ENCODE results near the gene KIAA1671. TPM values are rescaled to one million over a fixed set of nuclear protein-coding genes. Genes with fewer than 3 reads are reported as not detected.

KIAA1671 gene
- total RNA-seq, 2 donors from 2014 or later, result 16.8 to 21.7 TPM

DNA sequence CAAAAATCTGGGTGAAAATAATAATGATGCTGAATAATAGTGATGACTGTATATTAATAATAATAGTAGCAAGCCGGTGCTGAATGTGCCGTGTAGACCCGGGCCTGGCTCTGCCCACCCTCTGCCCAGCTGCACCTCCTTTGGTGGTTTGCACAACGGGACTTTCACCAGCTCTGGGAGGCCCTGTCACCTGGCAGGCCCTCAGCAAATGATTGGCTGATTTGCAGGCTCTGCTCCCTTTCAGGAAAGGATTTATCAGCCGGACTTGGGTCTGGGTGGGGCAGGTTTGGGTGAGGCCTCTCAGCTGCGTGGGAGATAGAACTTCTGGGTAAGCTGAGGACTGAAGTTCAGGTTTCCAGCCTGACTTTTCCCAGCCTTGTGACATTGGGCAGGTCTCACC lies 21.4 kb downstream of the KIAA1671 start:
- Histone ChIP-seq H3K27me3 (no peaks in the 10 kb centered on the region), H3K4me1 (peaks cover 0 to 57% of the 10 kb centered on the region in 2 donors), H3K4me3 (no peak overlapping the region), H3K36me3 (no peaks in the 10 kb centered on the region), H3K9me3 (no peaks in the 10 kb centered on the region), H3K27ac (no peak overlapping the region)
- DNase-seq (ENCODE audit: low spot score), result no peak
- TF ChIP-seq, protein P1, sequence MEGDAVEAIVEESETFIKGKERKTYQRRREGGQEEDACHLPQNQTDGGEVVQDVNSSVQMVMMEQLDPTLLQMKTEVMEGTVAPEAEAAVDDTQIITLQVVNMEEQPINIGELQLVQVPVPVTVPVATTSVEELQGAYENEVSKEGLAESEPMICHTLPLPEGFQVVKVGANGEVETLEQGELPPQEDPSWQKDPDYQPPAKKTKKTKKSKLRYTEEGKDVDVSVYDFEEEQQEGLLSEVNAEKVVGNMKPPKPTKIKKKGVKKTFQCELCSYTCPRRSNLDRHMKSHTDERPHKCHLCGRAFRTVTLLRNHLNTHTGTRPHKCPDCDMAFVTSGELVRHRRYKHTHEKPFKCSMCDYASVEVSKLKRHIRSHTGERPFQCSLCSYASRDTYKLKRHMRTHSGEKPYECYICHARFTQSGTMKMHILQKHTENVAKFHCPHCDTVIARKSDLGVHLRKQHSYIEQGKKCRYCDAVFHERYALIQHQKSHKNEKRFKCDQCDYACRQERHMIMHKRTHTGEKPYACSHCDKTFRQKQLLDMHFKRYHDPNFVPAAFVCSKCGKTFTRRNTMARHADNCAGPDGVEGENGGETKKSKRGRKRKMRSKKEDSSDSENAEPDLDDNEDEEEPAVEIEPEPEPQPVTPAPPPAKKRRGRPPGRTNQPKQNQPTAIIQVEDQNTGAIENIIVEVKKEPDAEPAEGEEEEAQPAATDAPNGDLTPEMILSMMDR (IDR thresholded peaks at IDR 0.05), result no peak

- DNase-seq (ENCODE audit: low spot score), result no peak
- peak overlapping the region; percentile 88 to 90 for H3K27ac ChIP-seq
- no peaks in the 10 kb centered on the region for H3K27me3 ChIP-seq
- H3K4me3 ChIP-seq, result no peak overlapping the region
- no peaks in the 10 kb centered on the region for H3K36me3 ChIP-seq
- H3K4me1 ChIP-seq, result peaks cover 0 to 44% of the 10 kb centered on the region in 2 donors
- TF ChIP-seq, protein P1 (IDR thresholded peaks at IDR 0.05), result no peak
- H3K9me3 ChIP-seq, result no peaks in the 10 kb centered on the region
These were observed 22.7 kb downstream of the KIAA1671 start for GRCh38 chr22:24975125-24975640.

DNA sequence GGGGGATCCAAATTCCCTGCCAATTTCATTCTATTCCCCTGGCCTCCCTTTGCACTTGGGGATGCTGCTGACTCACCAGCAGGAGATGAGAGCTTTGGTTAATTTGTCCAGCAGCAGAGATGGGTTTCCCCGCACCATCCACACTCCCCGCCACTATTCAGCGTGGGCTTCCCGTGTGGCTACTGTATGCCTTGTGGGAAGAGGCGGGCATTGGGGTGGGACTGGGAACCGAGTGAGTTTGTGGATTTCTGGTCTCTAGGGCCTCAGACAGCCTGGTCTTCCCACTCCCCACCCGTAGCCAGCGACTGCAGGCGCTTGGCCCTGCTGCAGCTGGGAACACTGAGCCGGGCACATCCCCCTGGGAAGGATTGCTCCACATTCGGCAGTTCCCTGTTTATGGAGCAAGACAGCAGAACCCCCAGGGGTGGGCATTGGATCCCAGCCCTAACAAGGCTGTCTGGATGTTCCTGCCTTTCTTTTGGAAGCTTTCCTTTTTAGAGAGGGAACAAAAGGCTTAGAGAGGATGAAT lies 23.4 kb downstream of the KIAA1671 start:
- TF ChIP-seq, protein P1 (IDR thresholded peaks at IDR 0.05), result no peak
- DNase-seq (ENCODE audit: low spot score), result peak; percentile 78
- Histone ChIP-seq H3K9me3 (no peaks in the 10 kb centered on the region), H3K36me3 (no peaks in the 10 kb centered on the region), H3K4me3 (peak overlapping the region in 1 of 2 donors; percentile 15), H3K27ac (peak overlapping the region; percentile 88 to 90), H3K4me1 (peaks cover 0 to 37% of the 10 kb centered on the region in 2 donors), H3K27me3 (no peaks in the 10 kb centered on the region)

DNA sequence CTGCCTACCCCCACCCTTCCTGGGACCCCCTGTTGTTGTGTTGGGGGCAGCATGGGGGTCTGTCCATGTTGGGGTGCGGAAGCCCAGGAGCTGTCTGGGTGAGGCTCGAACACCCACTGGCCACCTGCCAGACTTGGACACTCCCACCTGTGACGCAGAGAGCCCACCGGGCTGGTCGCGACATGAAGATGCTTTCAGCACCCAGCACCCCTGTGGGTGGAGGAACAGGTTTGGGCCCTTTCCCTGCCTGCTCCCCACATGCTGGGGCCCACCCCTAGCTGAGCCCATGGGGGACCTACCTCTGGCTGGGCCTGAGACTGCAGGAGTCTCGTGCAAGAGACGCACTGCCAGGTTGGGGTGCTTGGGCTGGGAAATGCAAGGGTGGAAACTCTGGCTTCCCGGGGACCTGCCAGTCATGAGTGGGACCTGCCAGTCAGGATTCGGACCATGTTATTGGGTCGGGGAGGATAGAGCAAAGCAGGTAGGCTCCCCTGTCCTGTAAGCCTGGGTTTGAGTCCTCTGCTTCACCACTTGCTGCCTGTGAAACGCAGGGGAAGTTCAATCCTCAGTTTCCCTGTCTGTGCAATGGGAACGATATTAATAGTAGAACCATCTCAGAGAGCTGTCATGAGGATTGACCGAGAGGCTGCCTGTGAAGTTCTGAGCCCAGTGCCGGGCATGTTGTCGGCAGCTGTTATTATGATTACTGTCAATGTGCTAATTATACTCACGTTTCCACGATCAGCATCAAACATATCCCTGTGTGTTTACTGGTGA lies 24.1 kb downstream of the KIAA1671 start:
- peak overlapping the region; percentile 88 to 90 for H3K27ac ChIP-seq
- DNase-seq (ENCODE audit: low spot score), result no peak
- peaks cover 0 to 40% of the 10 kb centered on the region in 2 donors for H3K4me1 ChIP-seq
- H3K27me3 ChIP-seq, result no peaks in the 10 kb centered on the region
- H3K4me3 ChIP-seq, result peak overlapping the region in 1 of 2 donors; percentile 15
- H3K36me3 ChIP-seq, result no peaks in the 10 kb centered on the region
- no peaks in the 10 kb centered on the region for H3K9me3 ChIP-seq
- TF ChIP-seq, protein P1 (IDR thresholded peaks at IDR 0.05), result no peak

DNA sequence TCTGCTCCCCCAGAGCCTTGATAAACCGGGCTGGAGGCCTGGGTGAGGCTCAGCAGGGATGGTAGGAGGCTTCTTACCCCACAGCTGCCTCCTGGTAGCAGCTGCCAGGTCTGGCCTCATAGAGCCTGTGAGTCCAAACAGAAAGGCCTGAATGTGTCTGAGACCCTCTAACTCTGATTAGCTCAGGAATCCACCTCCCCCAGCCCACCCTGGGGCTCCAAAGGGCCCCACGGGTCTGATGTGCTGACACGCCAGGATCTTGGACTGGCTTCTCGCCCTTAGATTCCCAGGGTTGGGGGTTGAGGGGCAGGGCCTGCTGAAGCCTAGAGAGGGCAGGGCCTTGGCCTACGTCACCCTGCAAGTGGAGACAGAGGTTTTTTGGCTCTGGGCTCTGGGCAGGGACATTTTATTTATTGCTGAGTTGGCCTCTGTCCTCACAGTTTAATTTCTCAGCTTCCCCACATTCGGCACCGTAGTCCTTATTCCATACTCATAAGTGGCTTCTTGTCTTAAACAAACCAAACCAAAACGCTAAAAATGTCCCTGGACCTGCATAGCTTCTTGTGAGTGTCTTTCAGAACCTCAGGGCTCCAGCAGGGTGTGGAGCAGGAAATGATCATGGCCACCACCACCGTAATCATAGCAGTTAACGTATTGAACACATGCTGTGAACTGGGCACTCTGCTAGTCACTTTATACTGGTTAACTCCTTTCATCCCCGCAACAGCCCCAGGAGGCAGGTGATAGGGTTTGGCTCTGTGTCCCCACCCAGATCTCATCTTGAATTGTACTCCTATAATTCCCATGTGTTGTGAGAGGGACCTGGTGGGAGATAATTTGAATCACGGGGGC lies 25.1 kb downstream of the KIAA1671 start:
- H3K4me1 ChIP-seq, result peaks cover 0 to 50% of the 10 kb centered on the region in 2 donors

More for the DNA sequence above, 25.1 kb downstream of the KIAA1671 start:
- Histone ChIP-seq H3K36me3 (no peaks in the 10 kb centered on the region), H3K9me3 (no peaks in the 10 kb centered on the region), H3K27me3 (no peaks in the 10 kb centered on the region), H3K27ac (peak overlapping the region; percentile 88 to 90), H3K4me3 (no peak overlapping the region)
- TF ChIP-seq, protein P1 (IDR thresholded peaks at IDR 0.05), result no peak
- DNase-seq (ENCODE audit: low spot score), result peak; percentile 85
